ENCODE measurements around the gene MAML1.

GRCh38 chr5:179777909-179778308 lies 45.3 kb downstream of the MAML1 start:
- no peak for TF ChIP-seq POLR2A (IDR thresholded peaks at IDR 0.05; ENCODE audit: low read length)
- TF ChIP-seq GATA1 (IDR thresholded peaks at IDR 0.05; ENCODE audit: low read depth, low read length), result no peak

Data from erythroblast (primary cell).